AG04450 (cell line): ENCODE data around the gene TPGS1. TPM values are rescaled to one million over a fixed set of nuclear protein-coding genes. Genes with fewer than 3 reads are reported as not detected.

ENCODE experiments used
- CTCF ChIA-PET: fragments of 300-600, 350-600 bp; formaldehyde crosslinking; extraction: SDS; loops from one replicate; lab custom pipeline; 2022; ENCODE audit warnings: antibody characterized with exemption, inconsistent platforms; lab: Charles Lee
- POLR2A ChIA-PET: fragments of 350-600 bp; formaldehyde crosslinking; extraction: SDS; loops from one replicate; lab custom pipeline; 2021; ENCODE audit warnings: antibody characterized with exemption, inconsistent platforms; lab: Yijun Ruan, JAX
- DNase-seq: peaks from one replicate; pipeline ENCODE4 v3.0.0-alpha.2; 2011; ENCODE audit warnings: low read depth, low spot score
- H3K27ac ChIP-seq: one replicate; pipeline ENCODE4 v1.5.1; 2012; ENCODE audit warnings: low read depth, low read length, control low read depth
- H3K27me3 ChIP-seq: one replicate; pipeline ENCODE4 v1.6.0; 2012; ENCODE audit warnings: low read length; ENCODE audit not compliant: control insufficient read depth, insufficient read depth
- H3K4me3 ChIP-seq: 2 replicates; pipeline ENCODE4 v1.5.1; 2011; ENCODE audit warnings: mild to moderate bottlenecking, low read depth, low read length, control low read depth
- H3K9me3 ChIP-seq: 2 replicates; pipeline ENCODE4 v1.5.1; 2012; ENCODE audit warnings: low read length; ENCODE audit not compliant: control insufficient read depth, insufficient read depth
- CTCF ChIP-seq: IDR thresholded peaks from 2 replicates; pipeline ENCODE4 v1.5.1; 2011; ENCODE audit warnings: low read depth, low read length, control low read depth, inconsistent platforms
- polyA plus RNA-seq: library from polyadenylated mRNA; depleted of rRNA; stranded (reverse); fragments of >200 nt; gene quantifications from 2 replicates; pipeline ENCODE4 v1.2.3, GENCODE V29; 2011

The TPGS1 gene
- polyA plus RNA-seq, 1 experiment: 2.6 TPM

GRCh38 chr19:519449-519865 is 12.2 kb downstream of the TPGS1 start:
- ChIA-PET POLR2A (no interaction called here), CTCF (interaction anchor here (1.3 to 2.3 kb wide), 2 partner anchors 13 kb away, joined by 3 to 8 read pairs; no protein-coding TSS in a partner anchor)
- no peak for TF ChIP-seq CTCF
- Histone ChIP-seq H3K4me3 (no peak overlapping the region), H3K9me3 (peaks cover 26% of the 10 kb centered on the region), H3K27ac (no peak overlapping the region), H3K27me3 (no peaks in the 10 kb centered on the region)
- no peak for DNase-seq

- CTCF ChIA-PET: interaction anchor here (1.5 kb wide), 1 partner anchor 16 kb away, joined by 6 read pairs; the partner anchor contains the start of gene TPGS1
- TF ChIP-seq CTCF: no peak
- DNase-seq: no peak
- POLR2A ChIA-PET: no interaction called here
- Histone ChIP-seq H3K9me3 (peaks cover 26% of the 10 kb centered on the region), H3K4me3 (no peak overlapping the region), H3K27ac (no peak overlapping the region), H3K27me3 (peaks cover 5% of the 10 kb centered on the region)
Measured at GRCh38 chr19:522726-523125, 15.4 kb downstream of the TPGS1 start.

GRCh38 chr19:524062-524674 is 16.9 kb downstream of the TPGS1 start:
- CTCF ChIA-PET: interaction anchor here (1.1 to 1.8 kb wide), 2 partner anchors 14 to 18 kb away, joined by 4 to 7 read pairs; no protein-coding TSS in a partner anchor
- DNase-seq: no peak
- Histone ChIP-seq H3K9me3 (peaks cover 31% of the 10 kb centered on the region), H3K27ac (no peak overlapping the region), H3K27me3 (peaks cover 5% of the 10 kb centered on the region), H3K4me3 (no peak overlapping the region)
- no peak for TF ChIP-seq CTCF
- POLR2A ChIA-PET: no interaction called here

- TF ChIP-seq CTCF: no peak
- DNase-seq: no peak
- POLR2A ChIA-PET: no interaction called here
- Histone ChIP-seq H3K27me3 (peaks cover 5% of the 10 kb centered on the region), H3K27ac (no peak overlapping the region), H3K9me3 (peaks cover 25% of the 10 kb centered on the region), H3K4me3 (no peak overlapping the region)
- CTCF ChIA-PET: interaction anchor here (1.1 to 1.8 kb wide), 2 partner anchors 14 to 19 kb away, joined by 4 to 7 read pairs; no protein-coding TSS in a partner anchor
Measured at GRCh38 chr19:525029-525428, 17.7 kb downstream of the TPGS1 start.

- H3K27me3 ChIP-seq: peaks cover 5% of the 10 kb centered on the region
- no peak for TF ChIP-seq CTCF
- peaks cover 24% of the 10 kb centered on the region for H3K9me3 ChIP-seq
- no peak overlapping the region for H3K27ac ChIP-seq
- DNase-seq: no peak
- ChIA-PET CTCF (interaction anchor here (1.1 kb wide), 1 partner anchor 15 kb away, joined by 5 read pairs; no protein-coding TSS in a partner anchor), POLR2A (interaction anchor here (0.7 kb wide), 1 partner anchor 47 kb away, joined by 4 read pairs; no protein-coding TSS in a partner anchor)
- no peak overlapping the region for H3K4me3 ChIP-seq
Measured at GRCh38 chr19:525857-526419, 18.6 kb downstream of the TPGS1 start.
